GM13977 (cell line): ENCODE data around the gene ORM1.

Source experiments
- DNase-seq: peaks from one replicate; pipeline ENCODE4 v3.0.0; 2012; ENCODE audit warnings: low spot score
- CTCF ChIP-seq: IDR thresholded peaks from 2 replicates; pipeline ENCODE4 v1.5.1; 2012; ENCODE audit warnings: mild to moderate bottlenecking, control low read depth; ENCODE audit not compliant: insufficient read depth; ENCODE audit errors: extremely low read depth, missing control alignments
- in situ Hi-C: fragments of 300-500 bp; cut with MboI; formaldehyde crosslinking; loops from one replicate; pipeline ENCODE4 v1.12.0; 2022; ENCODE audit warnings: low sequenced_read_pairs, low pct_unique_long_range_greater_than_20kb, mixed read lengths, inconsistent platforms; ENCODE audit not compliant: unreplicated experiment

Gene ORM1

GRCh38 chr9:114282926-114283325, 40.0 kb upstream of the ORM1 start:
- in situ Hi-C loops, result loop anchor here (25.0 kb wide), 1 partner anchor 171 kb away; no protein-coding TSS in a partner anchor

DNA sequence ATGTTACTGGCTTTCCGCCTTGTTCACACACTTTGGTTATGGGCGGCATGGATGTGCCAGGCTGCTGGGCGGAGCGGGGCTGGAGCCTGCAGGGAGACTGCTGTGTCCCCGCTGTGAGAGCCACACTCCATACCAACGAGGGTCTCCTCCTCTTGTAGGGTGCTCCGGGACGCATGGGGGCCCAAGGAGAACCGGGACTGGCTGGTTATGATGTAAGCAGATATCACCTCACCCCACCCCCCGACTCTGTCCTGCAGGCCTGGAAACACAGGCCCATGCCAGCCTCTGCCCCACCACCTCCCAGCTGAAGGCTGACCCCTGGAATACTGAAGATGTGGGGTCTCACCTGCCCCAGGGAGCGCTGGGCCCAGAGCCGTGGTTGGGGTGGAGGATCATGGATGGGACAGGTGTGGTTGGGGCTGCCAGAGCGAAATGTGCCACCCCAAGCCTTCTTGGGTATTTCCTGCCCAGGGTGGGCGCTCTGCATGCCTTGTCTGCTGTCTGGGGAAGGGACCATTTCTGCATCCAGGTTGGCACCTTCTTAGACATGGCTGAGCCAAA, 39.3 kb upstream of the ORM1 start:
- no peak for TF ChIP-seq CTCF
- DNase-seq, result no peak
- in situ Hi-C loops, result loop anchor here (25.0 kb wide), 1 partner anchor 171 kb away; no protein-coding TSS in a partner anchor

More at GRCh38 chr9:114282926-114283325, 40.0 kb upstream of the ORM1 start:
- DNase-seq, result no peak
- no peak for TF ChIP-seq CTCF

DNA sequence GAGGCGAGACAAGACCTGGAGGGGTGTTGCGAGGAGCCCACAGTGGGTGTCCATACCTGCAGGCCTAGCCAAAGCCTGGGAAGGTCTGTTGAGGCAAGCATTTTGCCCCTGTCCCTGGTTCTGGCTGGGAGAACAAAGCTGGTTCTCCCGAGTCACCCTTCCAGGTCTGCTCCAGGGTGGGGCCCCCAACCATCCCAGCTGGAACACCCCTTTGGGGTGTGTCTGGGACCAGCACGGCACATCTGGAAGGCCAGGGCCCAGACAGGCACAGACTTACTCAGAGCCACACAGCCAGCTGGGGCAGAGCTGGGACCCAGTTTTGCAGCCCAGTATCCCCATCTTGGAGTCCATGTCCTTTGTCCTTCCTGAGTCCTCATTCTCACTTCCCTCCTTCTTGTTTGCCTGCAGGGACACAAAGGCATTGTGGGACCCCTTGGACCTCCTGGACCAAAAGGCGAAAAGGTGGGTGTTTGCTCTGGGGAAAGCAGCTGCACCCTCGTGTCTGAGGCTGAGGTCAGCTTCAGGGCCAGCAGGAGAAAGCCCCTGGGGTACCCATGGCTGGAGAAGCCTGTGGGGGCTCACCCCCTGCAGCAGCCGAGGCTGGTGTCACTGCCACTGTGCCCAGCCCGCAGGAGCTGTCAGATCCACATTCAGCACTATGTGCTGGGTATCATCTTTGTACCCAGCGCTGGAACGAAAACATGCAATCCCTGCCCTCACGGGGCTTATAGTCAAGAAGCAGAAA, 38.4 kb upstream of the ORM1 start:
- TF ChIP-seq CTCF, result no peak
- in situ Hi-C loops, result loop anchor here (25.0 kb wide), 1 partner anchor 172 kb away; no protein-coding TSS in a partner anchor
- DNase-seq, result no peak

DNA sequence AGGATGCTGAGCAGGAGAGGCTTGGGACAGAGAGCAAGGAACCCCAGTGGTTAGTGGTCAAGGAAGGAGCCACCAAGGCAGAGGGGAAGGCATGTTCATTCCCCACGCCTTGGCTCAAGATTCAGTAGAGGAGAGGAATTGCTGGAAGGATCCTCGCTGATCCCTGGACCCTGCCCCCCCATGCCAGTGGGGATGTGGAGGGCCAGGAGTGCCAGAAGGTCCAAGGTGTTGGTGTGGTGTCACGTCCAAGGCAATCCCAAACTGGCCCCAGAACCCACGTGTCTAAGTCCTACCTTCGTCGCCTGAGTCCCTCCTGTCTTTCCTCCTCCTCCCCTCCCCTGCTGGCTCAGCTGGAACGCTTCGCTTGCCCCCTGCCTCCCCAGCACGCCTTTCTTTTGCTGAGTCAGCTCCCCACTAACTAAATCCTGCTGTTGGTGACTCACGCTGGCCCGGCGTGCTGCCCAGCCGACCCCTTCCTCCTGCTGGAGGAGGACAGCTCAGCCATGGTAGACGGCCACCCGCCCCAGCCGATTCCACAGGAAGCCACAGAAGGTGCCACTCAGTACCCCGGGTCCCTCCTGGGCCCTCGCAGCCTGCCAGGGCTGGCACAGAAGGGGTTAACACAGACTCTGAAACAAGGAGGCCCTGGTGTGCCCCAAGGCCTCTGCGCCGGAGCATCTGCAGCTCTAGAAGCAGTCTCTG, 37.6 kb upstream of the ORM1 start:
- in situ Hi-C loops, result loop anchor here (25.0 kb wide), 1 partner anchor 173 kb away; no protein-coding TSS in a partner anchor
- no peak for DNase-seq
- no peak for TF ChIP-seq CTCF

- TF ChIP-seq CTCF, result no peak
- DNase-seq, result no peak
- in situ Hi-C loops, result loop anchor here (25.0 kb wide), 1 partner anchor 174 kb away; no protein-coding TSS in a partner anchor
These were observed 36.7 kb upstream of the ORM1 start for GRCh38 chr9:114286146-114286679.
